CD8-positive, alpha-beta memory T cell (primary cell): Measurements from ENCODE around the gene XPOT. TPM values are rescaled to one million over a fixed set of nuclear protein-coding genes. Genes with fewer than 3 reads are reported as not detected.

Source experiments
- CTCF ChIA-PET: fragments of 350-600 bp; sonication (Branson Sonifier 250); formaldehyde crosslinking; loops from one replicate; lab custom pipeline; 2021; ENCODE audit warnings: antibody characterized with exemption; lab: Charles Lee
- POLR2A ChIA-PET: fragments of 350-600 bp; sonication (Branson Sonifier 250); formaldehyde crosslinking; loops from one replicate; lab custom pipeline; 2021; ENCODE audit warnings: antibody characterized with exemption; lab: Charles Lee
- DNase-seq, 5 donors: peaks; one replicate each; pipeline versions ENCODE4 v3.0.0 to v3.0.0-alpha.2; 2020 to 2022; ENCODE audit warnings: mixed read lengths in 1 of 5
- H3K27ac ChIP-seq: one replicate; pipeline ENCODE4 v1.7.0; 2013; ENCODE audit warnings: low read depth, mild to moderate bottlenecking, low read length, moderate library complexity
- H3K27me3 ChIP-seq: 2 replicates; pipeline ENCODE4 v1.7.0; 2013; ENCODE audit warnings: low read length, mild to moderate bottlenecking; ENCODE audit not compliant: insufficient read depth, poor library complexity, severe bottlenecking
- H3K36me3 ChIP-seq: 2 replicates; pipeline ENCODE4 v1.7.0; 2013; ENCODE audit warnings: mild to moderate bottlenecking, low read length, moderate library complexity; ENCODE audit not compliant: insufficient read depth
- H3K4me1 ChIP-seq: 2 replicates; pipeline ENCODE4 v1.7.0; 2013; ENCODE audit warnings: mild to moderate bottlenecking, low read length, moderate library complexity; ENCODE audit not compliant: insufficient read depth
- H3K4me3 ChIP-seq: 2 replicates; pipeline ENCODE4 v1.7.0; 2013; ENCODE audit warnings: mild to moderate bottlenecking, low read length
- H3K9me3 ChIP-seq: 2 replicates; pipeline ENCODE4 v1.7.0; 2013; ENCODE audit warnings: mild to moderate bottlenecking, low read length
- H3K27ac Mint-ChIP-seq, 8 donors: one replicate each; pipeline ENCODE4 v1.8.0; 2020 to 2021; ENCODE audit warnings: mixed read lengths in 8 of 8, mild to moderate bottlenecking in 6 of 8, inconsistent platforms in 3 of 8, moderate library complexity in 3 of 8
- H3K27me3 Mint-ChIP-seq, 2 donors: one replicate each; pipeline ENCODE4 v1.8.0; 2020 to 2021; ENCODE audit warnings: mixed read lengths in 2 of 2, mild to moderate bottlenecking in 1 of 2, moderate library complexity in 1 of 2
- H3K36me3 Mint-ChIP-seq, 3 donors: one replicate each; pipeline ENCODE4 v1.8.0; 2020 to 2021; ENCODE audit warnings: mixed read lengths in 3 of 3, inconsistent platforms in 1 of 3, mild to moderate bottlenecking in 1 of 3
- H3K4me1 Mint-ChIP-seq, 3 donors: one replicate each; pipeline ENCODE4 v1.8.0; 2020 to 2021; ENCODE audit warnings: mixed read lengths in 3 of 3, inconsistent platforms in 1 of 3, mild to moderate bottlenecking in 1 of 3
- H3K4me3 Mint-ChIP-seq, 7 donors: one replicate each; pipeline ENCODE4 v1.8.0; 2020 to 2021; ENCODE audit warnings: mixed read lengths in 7 of 7, mild to moderate bottlenecking in 6 of 7, moderate library complexity in 4 of 7, inconsistent platforms in 2 of 7
- H3K9me3 Mint-ChIP-seq, 5 donors: one replicate each; pipeline ENCODE4 v1.8.0; 2020 to 2022; ENCODE audit warnings: mixed read lengths in 5 of 5, mild to moderate bottlenecking in 3 of 5, moderate library complexity in 2 of 5, inconsistent platforms in 1 of 5
- polyA plus RNA-seq: library from polyadenylated mRNA; unstranded; fragments of 300-500 nt; fragmentation: Illumina TruSeq; gene quantifications from one replicate; pipeline ENCODE4 v1.2.3, GENCODE V29; 2021
- total RNA-seq, 2 experiments: library from RNA; stranded (reverse); gene quantifications; one replicate each; pipeline ENCODE4 v1.2.3, GENCODE V29; 2021

XPOT gene
- total and polyA plus RNA-seq, 3 experiments from 2014 or later, result 44.7 to 140 (median 136) TPM

DNA sequence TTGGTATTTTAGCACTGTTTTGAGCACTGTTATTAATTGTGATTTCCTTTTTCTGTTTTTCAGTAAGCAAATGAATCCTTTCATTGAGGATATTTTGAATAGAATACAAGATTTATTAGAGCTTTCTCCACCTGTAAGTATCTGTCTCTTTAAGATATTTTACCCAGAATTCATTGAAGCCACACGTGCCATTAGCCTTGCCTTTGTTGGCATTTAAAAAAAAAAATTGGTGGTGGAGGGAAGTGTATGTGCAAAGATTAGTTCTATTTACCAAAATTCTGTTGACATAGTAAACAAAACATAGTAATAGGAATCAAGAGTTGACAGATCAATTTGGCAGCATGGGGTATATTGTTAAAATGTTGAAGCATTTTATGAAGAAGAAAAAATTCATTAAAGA, 23.8 kb downstream of the XPOT start:
- Histone ChIP-seq H3K27ac (no peak overlapping the region), H3K9me3 (no peaks in the 10 kb centered on the region), H3K36me3 (peaks cover 37% of the 10 kb centered on the region), H3K4me1 (no peaks in the 10 kb centered on the region), H3K4me3 (no peak overlapping the region), H3K27me3 (no peaks in the 10 kb centered on the region)
- CTCF ChIA-PET, result interaction anchor here (0.6 kb wide), 1 partner anchor 19 kb away, joined by 3 read pairs; no protein-coding TSS in a partner anchor
- Mint-ChIP-seq H3K4me1 (no peaks in the 10 kb centered on the region), H3K27me3 (no peaks in the 10 kb centered on the region), H3K27ac (peak overlapping the region in 2 of 8 donors; percentile 33 to 63), H3K9me3 (no peaks in the 10 kb centered on the region), H3K36me3 (peaks cover 10 to 91% (median 40%) of the 10 kb centered on the region in 3 donors), H3K4me3 (no peak overlapping the region)
- POLR2A ChIA-PET, result no interaction called here
- no peak for DNase-seq

DNA sequence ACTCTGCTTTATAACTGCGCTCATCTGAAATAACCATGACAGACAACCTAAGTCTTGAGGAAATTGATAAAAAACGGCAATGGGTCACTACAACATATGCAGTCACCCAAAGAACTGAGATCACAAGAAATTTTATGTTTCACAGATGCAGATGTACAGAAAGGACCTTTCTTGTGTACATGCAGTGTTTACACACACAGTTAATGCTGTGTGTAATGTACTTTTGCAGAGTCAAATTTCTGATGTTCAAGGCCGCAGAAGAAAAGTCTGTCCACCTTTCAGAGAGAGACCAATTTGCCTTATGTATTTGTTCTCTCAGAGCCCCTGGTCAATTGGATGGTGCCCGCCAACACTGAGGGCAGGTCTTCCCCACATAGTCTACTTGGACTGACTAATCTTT, 24.8 kb downstream of the XPOT start:
- H3K36me3 Mint-ChIP-seq, result peaks cover 10 to 90% (median 41%) of the 10 kb centered on the region in 3 donors
- H3K4me1 Mint-ChIP-seq, result no peaks in the 10 kb centered on the region
- H3K4me3 Mint-ChIP-seq, result no peak overlapping the region
- ChIA-PET POLR2A (no interaction called here), CTCF (no interaction called here)
- no peaks in the 10 kb centered on the region for H3K9me3 Mint-ChIP-seq
- H3K27ac Mint-ChIP-seq, result peak overlapping the region in 4 of 8 donors; percentile 26 to 52 (median 30)
- H3K27ac ChIP-seq, result no peak overlapping the region
- no peak overlapping the region for H3K4me3 ChIP-seq
- H3K9me3 ChIP-seq, result no peaks in the 10 kb centered on the region
- peaks cover 43% of the 10 kb centered on the region for H3K36me3 ChIP-seq
- no peak for DNase-seq
- H3K4me1 ChIP-seq, result no peaks in the 10 kb centered on the region
- no peaks in the 10 kb centered on the region for H3K27me3 Mint-ChIP-seq
- no peaks in the 10 kb centered on the region for H3K27me3 ChIP-seq

DNA sequence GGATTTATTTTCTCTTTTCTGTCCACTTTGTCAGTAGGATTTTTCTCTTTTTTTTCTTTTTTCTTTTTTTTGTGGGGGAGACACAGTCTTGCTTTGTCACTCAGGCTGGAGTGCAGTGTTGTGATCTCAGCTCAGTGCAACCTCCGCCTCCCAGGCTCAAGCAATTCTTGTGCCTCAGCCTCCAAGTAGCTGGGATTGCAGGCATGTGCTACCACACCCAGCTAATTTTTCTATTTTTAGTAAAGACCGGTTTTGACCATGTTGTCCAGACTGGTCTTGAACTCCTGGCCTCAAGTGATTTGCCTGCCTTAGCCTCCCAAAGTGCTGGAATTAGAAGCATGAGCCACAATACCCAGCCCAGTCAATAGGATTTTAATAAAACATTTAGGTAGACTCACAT, 26.7 kb downstream of the XPOT start:
- H3K4me3 Mint-ChIP-seq, result no peak overlapping the region
- H3K4me1 ChIP-seq, result no peaks in the 10 kb centered on the region
- peaks cover 39% of the 10 kb centered on the region for H3K36me3 ChIP-seq
- DNase-seq, result no peak
- no peaks in the 10 kb centered on the region for H3K9me3 ChIP-seq
- ChIA-PET POLR2A (no interaction called here), CTCF (no interaction called here)
- no peaks in the 10 kb centered on the region for H3K27me3 Mint-ChIP-seq
- no peak overlapping the region for H3K4me3 ChIP-seq
- H3K27ac ChIP-seq, result no peak overlapping the region
- peaks cover 10 to 90% (median 40%) of the 10 kb centered on the region in 3 donors for H3K36me3 Mint-ChIP-seq
- H3K4me1 Mint-ChIP-seq, result no peaks in the 10 kb centered on the region
- no peaks in the 10 kb centered on the region for H3K9me3 Mint-ChIP-seq
- no peaks in the 10 kb centered on the region for H3K27me3 ChIP-seq
- peak overlapping the region in 3 of 8 donors; percentile 2 to 63 (median 58) for H3K27ac Mint-ChIP-seq

DNA sequence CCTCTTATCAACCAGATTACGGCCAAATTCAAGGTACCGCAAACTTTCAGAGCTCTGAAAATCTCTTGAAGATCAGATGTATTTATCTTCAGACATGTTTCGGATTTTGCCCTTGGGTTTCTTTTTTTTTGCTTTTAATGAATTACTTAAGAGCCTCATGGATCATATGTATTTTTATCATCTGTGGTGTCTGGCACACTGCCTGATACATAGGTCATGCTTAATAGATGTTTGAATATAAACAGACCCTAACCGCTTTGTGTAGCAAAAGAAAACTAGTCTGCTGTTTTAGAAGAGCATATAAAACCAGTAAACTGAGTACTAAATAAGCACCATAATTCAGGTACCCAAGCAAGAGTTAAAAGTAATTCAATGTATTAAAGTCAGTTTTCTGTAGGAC, 27.6 kb downstream of the XPOT start:
- no peak overlapping the region for H3K27ac ChIP-seq
- Mint-ChIP-seq H3K4me1 (no peaks in the 10 kb centered on the region), H3K9me3 (no peaks in the 10 kb centered on the region), H3K4me3 (no peak overlapping the region), H3K36me3 (peaks cover 10 to 88% (median 42%) of the 10 kb centered on the region in 3 donors), H3K27me3 (no peaks in the 10 kb centered on the region), H3K27ac (no peak overlapping the region)
- no peak overlapping the region for H3K4me3 ChIP-seq
- no peaks in the 10 kb centered on the region for H3K27me3 ChIP-seq
- no peaks in the 10 kb centered on the region for H3K9me3 ChIP-seq
- POLR2A ChIA-PET, result no interaction called here
- H3K36me3 ChIP-seq, result peaks cover 38% of the 10 kb centered on the region
- CTCF ChIA-PET, result no interaction called here
- no peak for DNase-seq
- no peaks in the 10 kb centered on the region for H3K4me1 ChIP-seq

DNA sequence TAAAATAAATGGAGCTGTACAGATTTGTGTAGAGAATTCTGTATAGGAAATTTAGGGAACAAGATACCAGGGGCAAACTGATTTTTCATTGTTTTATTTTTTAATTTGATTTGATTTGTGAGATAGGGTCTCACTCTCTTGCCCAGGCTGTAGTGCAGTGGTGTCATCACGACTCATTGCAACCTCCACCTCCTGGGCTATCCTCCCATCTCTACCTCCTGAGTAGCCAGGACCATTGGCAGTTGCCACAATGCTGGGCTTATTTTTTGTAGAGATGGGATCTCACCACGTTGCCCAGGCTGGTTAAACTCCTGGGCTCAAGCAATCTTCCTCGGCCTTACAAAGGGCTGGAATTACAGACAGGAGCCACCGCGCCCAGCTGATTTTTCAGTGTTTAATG, 29.7 kb downstream of the XPOT start:
- no peak overlapping the region for H3K4me3 Mint-ChIP-seq
- H3K4me1 Mint-ChIP-seq, result peaks cover 0 to 6% (median 0%) of the 10 kb centered on the region in 3 donors
- H3K27ac Mint-ChIP-seq, result no peak overlapping the region
- H3K36me3 Mint-ChIP-seq, result peaks cover 10 to 90% (median 44%) of the 10 kb centered on the region in 3 donors
- H3K4me1 ChIP-seq, result no peaks in the 10 kb centered on the region
- no peaks in the 10 kb centered on the region for H3K27me3 ChIP-seq
- H3K27me3 Mint-ChIP-seq, result no peaks in the 10 kb centered on the region
- no peak overlapping the region for H3K27ac ChIP-seq
- DNase-seq, result no peak
- ChIA-PET POLR2A (no interaction called here), CTCF (no interaction called here)
- no peak overlapping the region for H3K4me3 ChIP-seq
- no peaks in the 10 kb centered on the region for H3K9me3 Mint-ChIP-seq
- peaks cover 37% of the 10 kb centered on the region for H3K36me3 ChIP-seq
- H3K9me3 ChIP-seq, result no peaks in the 10 kb centered on the region

DNA sequence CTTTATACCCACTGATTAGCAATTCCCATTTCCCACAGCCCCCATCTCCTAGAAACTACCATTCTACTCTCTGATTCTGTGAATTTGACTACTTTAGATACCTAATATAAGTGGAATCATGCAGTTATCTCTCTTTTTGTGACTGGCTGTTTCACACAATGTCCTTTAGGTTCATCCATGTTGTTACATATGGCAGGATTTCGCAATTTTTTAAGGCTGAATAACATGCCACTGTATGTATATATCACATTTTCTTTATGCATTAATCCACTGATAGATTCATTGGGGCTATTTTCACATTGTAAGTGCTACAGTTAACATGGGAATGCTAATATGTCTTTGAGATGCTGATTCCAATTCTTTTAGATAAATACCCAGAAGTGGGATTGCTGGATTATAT, 35.9 kb downstream of the XPOT start:
- ChIA-PET POLR2A (no interaction called here), CTCF (no interaction called here)
- peaks cover under 1 to 8% (median 6%) of the 10 kb centered on the region in 3 donors for H3K4me1 Mint-ChIP-seq
- H3K27ac Mint-ChIP-seq, result peak overlapping the region in 1 of 8 donors; percentile 41
- H3K4me1 ChIP-seq, result no peaks in the 10 kb centered on the region
- H3K27me3 ChIP-seq, result no peaks in the 10 kb centered on the region
- no peaks in the 10 kb centered on the region for H3K27me3 Mint-ChIP-seq
- H3K36me3 Mint-ChIP-seq, result peaks cover 3 to 70% (median 23%) of the 10 kb centered on the region in 3 donors
- no peak for DNase-seq
- no peaks in the 10 kb centered on the region for H3K9me3 Mint-ChIP-seq
- no peaks in the 10 kb centered on the region for H3K9me3 ChIP-seq
- H3K36me3 ChIP-seq, result peaks cover 6% of the 10 kb centered on the region
- no peak overlapping the region for H3K4me3 Mint-ChIP-seq
- H3K4me3 ChIP-seq, result no peak overlapping the region
- H3K27ac ChIP-seq, result no peak overlapping the region

DNA sequence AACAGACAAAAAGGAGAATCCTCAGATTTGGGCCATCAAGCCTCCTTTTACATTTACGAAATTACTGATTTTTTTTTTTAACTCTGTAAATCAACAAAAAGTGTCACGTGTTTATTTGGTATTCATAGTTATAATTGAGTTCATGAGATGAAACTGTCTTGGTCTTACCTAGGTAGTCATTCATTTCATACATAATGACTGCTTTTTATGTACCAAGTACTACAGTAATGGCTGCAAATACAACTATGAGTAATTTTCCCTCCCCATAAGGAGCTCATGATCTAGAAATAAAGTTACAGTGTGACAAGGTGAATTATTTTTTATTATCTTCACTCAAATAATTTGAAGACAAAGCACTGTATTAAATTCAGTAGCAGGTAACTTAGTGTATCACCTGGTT, 41.3 kb downstream of the XPOT start:
- DNase-seq, result no peak
- Mint-ChIP-seq H3K4me3 (no peak overlapping the region), H3K4me1 (peaks cover 8 to 16% (median 15%) of the 10 kb centered on the region in 3 donors), H3K36me3 (peaks cover 3 to 49% (median 10%) of the 10 kb centered on the region in 3 donors), H3K9me3 (no peaks in the 10 kb centered on the region), H3K27ac (no peak overlapping the region), H3K27me3 (no peaks in the 10 kb centered on the region)
- Histone ChIP-seq H3K36me3 (peaks cover 12% of the 10 kb centered on the region), H3K4me1 (peaks cover 8% of the 10 kb centered on the region), H3K9me3 (no peaks in the 10 kb centered on the region), H3K27ac (no peak overlapping the region), H3K27me3 (no peaks in the 10 kb centered on the region), H3K4me3 (no peak overlapping the region)
- CTCF ChIA-PET, result no interaction called here
- POLR2A ChIA-PET, result no interaction called here

DNA sequence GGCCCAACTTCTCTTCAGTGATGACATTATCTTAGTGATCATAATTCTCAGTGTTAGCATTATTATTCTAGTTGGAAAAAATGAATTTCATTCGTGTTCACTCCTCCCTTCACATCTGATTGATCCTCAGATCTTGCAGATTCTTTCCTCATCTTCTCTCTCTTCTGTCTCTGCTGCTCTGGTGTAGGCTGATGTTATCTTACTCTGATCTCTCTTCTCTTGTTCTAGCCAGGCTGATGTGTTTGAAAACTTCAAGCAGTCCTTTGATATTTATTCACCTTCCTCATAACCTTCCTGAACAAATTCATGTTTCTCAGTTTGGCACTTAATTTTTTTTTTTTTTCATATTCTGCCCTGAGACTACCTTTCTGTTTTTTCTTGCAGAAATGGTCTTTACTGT, 42.1 kb downstream of the XPOT start:
- no peaks in the 10 kb centered on the region for H3K27me3 Mint-ChIP-seq
- no peaks in the 10 kb centered on the region for H3K9me3 Mint-ChIP-seq
- POLR2A ChIA-PET, result no interaction called here
- no peaks in the 10 kb centered on the region for H3K9me3 ChIP-seq
- peaks cover 12% of the 10 kb centered on the region for H3K36me3 ChIP-seq
- no peak for DNase-seq
- peaks cover 16 to 24% (median 23%) of the 10 kb centered on the region in 3 donors for H3K4me1 Mint-ChIP-seq
- H3K27me3 ChIP-seq, result no peaks in the 10 kb centered on the region
- peak overlapping the region in 7 of 8 donors; percentile 1 to 69 (median 45) for H3K27ac Mint-ChIP-seq
- peaks cover 16% of the 10 kb centered on the region for H3K4me1 ChIP-seq
- H3K27ac ChIP-seq, result no peak overlapping the region
- peaks cover 3 to 42% (median 5%) of the 10 kb centered on the region in 3 donors for H3K36me3 Mint-ChIP-seq
- CTCF ChIA-PET, result no interaction called here
- no peak overlapping the region for H3K4me3 Mint-ChIP-seq
- H3K4me3 ChIP-seq, result no peak overlapping the region
